ENCODE results near the gene TPST2.

TPST2 gene

GRCh38 chr22:26508148-26508547, 81.8 kb downstream of the TPST2 start:
- no peak overlapping the region for H3K4me3 ChIP-seq (ENCODE audit: low read length)
- H3K9ac ChIP-seq (ENCODE audit: low read length) = no peak overlapping the region
- DNase-seq (ENCODE audit: low read depth) = no peak
- no peaks in the 10 kb centered on the region for H3K9me3 ChIP-seq (ENCODE audit: control insufficient read depth, low read length)
- H3K27me3 ChIP-seq (replicated peaks; ENCODE audit: control insufficient read depth, insufficient read depth, low read length) = no peaks in the 10 kb centered on the region
- peaks cover 68% of the 10 kb centered on the region for H3K36me3 ChIP-seq (ENCODE audit: control insufficient read depth, insufficient read depth, low read length, severe bottlenecking)
- H3K4me1 ChIP-seq (ENCODE audit: control insufficient read depth, insufficient read depth, low read length) = peaks cover 17% of the 10 kb centered on the region

GRCh38 chr22:26503758-26504157, 86.2 kb downstream of the TPST2 start:
- Histone ChIP-seq H3K4me3 (ENCODE audit: low read length) (no peak overlapping the region), H3K4me1 (ENCODE audit: control insufficient read depth, insufficient read depth, low read length) (no peaks in the 10 kb centered on the region), H3K9ac (ENCODE audit: low read length) (no peak overlapping the region), H3K27me3 (replicated peaks; ENCODE audit: control insufficient read depth, insufficient read depth, low read length) (no peaks in the 10 kb centered on the region), H3K9me3 (ENCODE audit: control insufficient read depth, low read length) (no peaks in the 10 kb centered on the region), H3K36me3 (ENCODE audit: control insufficient read depth, insufficient read depth, low read length, severe bottlenecking) (peaks cover 95% of the 10 kb centered on the region)
- no peak for DNase-seq (ENCODE audit: low read depth)

GRCh38 chr22:26502688-26503561, 87.0 kb downstream of the TPST2 start:
- Histone ChIP-seq H3K36me3 (ENCODE audit: control insufficient read depth, insufficient read depth, low read length, severe bottlenecking) (peaks cover 92% of the 10 kb centered on the region), H3K27me3 (replicated peaks; ENCODE audit: control insufficient read depth, insufficient read depth, low read length) (no peaks in the 10 kb centered on the region), H3K4me3 (ENCODE audit: low read length) (no peak overlapping the region), H3K4me1 (ENCODE audit: control insufficient read depth, insufficient read depth, low read length) (no peaks in the 10 kb centered on the region), H3K9ac (ENCODE audit: low read length) (no peak overlapping the region), H3K9me3 (ENCODE audit: control insufficient read depth, low read length) (no peaks in the 10 kb centered on the region)
- peak; percentile 53 for DNase-seq (ENCODE audit: low read depth)

DNA sequence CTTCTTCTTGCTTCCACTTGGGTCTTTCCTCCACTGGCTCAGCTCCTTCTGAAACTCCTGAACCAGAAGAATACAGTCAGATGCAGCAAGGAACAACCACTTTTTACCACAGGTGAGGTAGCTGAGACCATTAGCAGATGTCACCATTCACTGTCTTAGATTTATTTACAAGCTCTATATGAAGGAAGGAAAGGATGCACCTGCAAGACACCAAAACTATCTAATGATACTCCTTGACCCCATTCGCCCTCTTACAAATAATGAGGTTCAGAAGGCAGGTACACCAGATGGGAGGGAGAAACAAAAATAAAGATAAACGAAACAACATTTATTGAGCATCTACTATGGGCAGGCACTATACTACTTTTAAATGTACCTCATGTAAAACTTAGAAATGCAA, 87.9 kb downstream of the TPST2 start:
- H3K36me3 ChIP-seq (ENCODE audit: control insufficient read depth, insufficient read depth, low read length, severe bottlenecking) = peaks cover 87% of the 10 kb centered on the region
- H3K27me3 ChIP-seq (replicated peaks; ENCODE audit: control insufficient read depth, insufficient read depth, low read length) = no peaks in the 10 kb centered on the region
- no peak overlapping the region for H3K9ac ChIP-seq (ENCODE audit: low read length)
- DNase-seq (ENCODE audit: low read depth) = no peak
- no peaks in the 10 kb centered on the region for H3K4me1 ChIP-seq (ENCODE audit: control insufficient read depth, insufficient read depth, low read length)
- no peak overlapping the region for H3K4me3 ChIP-seq (ENCODE audit: low read length)
- no peaks in the 10 kb centered on the region for H3K9me3 ChIP-seq (ENCODE audit: control insufficient read depth, low read length)

DNA sequence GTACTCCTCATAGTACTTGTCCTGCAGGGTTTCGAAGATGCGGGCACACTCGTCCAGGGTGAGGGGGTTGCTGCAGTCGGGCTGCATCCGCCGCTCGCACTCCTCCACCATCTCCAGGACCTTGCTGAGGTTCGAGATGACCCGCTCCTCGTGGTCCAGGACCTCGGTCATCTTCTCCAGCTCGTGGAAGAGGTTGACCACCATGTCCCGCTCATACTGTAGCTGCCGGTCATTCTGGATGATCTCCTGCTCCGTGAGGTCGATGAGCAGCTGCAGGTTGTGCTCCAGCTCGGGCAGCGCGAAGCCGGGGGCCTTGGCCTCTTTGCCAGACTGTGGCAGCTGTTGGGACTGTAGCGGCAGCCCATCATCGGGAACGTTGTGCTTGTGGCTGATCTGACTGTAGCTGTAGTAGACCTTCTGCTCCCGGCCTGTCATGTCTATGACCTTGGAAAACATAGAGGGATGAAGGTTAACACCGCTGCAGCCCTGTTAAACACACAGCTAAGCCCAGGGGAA, 90.7 kb downstream of the TPST2 start:
- H3K9me3 ChIP-seq (ENCODE audit: control insufficient read depth, low read length) = no peaks in the 10 kb centered on the region
- no peak for DNase-seq (ENCODE audit: low read depth)
- no peak overlapping the region for H3K9ac ChIP-seq (ENCODE audit: low read length)
- H3K4me1 ChIP-seq (ENCODE audit: control insufficient read depth, insufficient read depth, low read length) = no peaks in the 10 kb centered on the region
- H3K27me3 ChIP-seq (replicated peaks; ENCODE audit: control insufficient read depth, insufficient read depth, low read length) = no peaks in the 10 kb centered on the region
- no peak overlapping the region for H3K4me3 ChIP-seq (ENCODE audit: low read length)
- H3K36me3 ChIP-seq (ENCODE audit: control insufficient read depth, insufficient read depth, low read length, severe bottlenecking) = peaks cover 83% of the 10 kb centered on the region

DNA sequence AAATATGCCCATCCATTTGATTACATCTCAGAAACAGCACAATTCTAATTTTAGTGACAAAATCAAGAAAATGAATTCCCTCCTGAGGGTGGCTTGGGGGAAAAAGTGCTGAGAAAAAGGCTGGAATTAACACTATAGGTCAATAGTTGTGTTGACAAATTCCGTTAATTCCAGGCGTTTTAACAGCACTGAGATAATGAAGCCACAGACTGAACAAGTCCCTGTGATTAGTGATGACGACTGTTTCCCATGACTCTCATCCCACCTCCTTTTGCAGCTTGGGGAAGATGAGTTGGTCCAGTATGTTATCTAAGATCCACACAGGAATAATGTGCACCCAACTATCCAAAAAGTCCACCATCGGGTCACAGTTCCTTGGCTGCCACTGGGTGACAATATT, 93.5 kb downstream of the TPST2 start:
- Histone ChIP-seq H3K4me3 (ENCODE audit: low read length) (no peak overlapping the region), H3K9me3 (ENCODE audit: control insufficient read depth, low read length) (no peaks in the 10 kb centered on the region), H3K4me1 (ENCODE audit: control insufficient read depth, insufficient read depth, low read length) (no peaks in the 10 kb centered on the region), H3K27me3 (replicated peaks; ENCODE audit: control insufficient read depth, insufficient read depth, low read length) (no peaks in the 10 kb centered on the region), H3K9ac (ENCODE audit: low read length) (no peak overlapping the region), H3K36me3 (ENCODE audit: control insufficient read depth, insufficient read depth, low read length, severe bottlenecking) (peaks cover 83% of the 10 kb centered on the region)
- DNase-seq (ENCODE audit: low read depth) = no peak

GRCh38 chr22:26494506-26494905, 95.4 kb downstream of the TPST2 start:
- H3K4me3 ChIP-seq (ENCODE audit: low read length) = no peak overlapping the region
- H3K36me3 ChIP-seq (ENCODE audit: control insufficient read depth, insufficient read depth, low read length, severe bottlenecking) = peaks cover 82% of the 10 kb centered on the region
- H3K9ac ChIP-seq (ENCODE audit: low read length) = no peak overlapping the region
- no peaks in the 10 kb centered on the region for H3K4me1 ChIP-seq (ENCODE audit: control insufficient read depth, insufficient read depth, low read length)
- no peak for DNase-seq (ENCODE audit: low read depth)
- H3K27me3 ChIP-seq (replicated peaks; ENCODE audit: control insufficient read depth, insufficient read depth, low read length) = no peaks in the 10 kb centered on the region
- H3K9me3 ChIP-seq (ENCODE audit: control insufficient read depth, low read length) = no peaks in the 10 kb centered on the region

- H3K36me3 ChIP-seq (ENCODE audit: control insufficient read depth, insufficient read depth, low read length, severe bottlenecking) = peaks cover 89% of the 10 kb centered on the region
- H3K27me3 ChIP-seq (replicated peaks; ENCODE audit: control insufficient read depth, insufficient read depth, low read length) = no peaks in the 10 kb centered on the region
- no peaks in the 10 kb centered on the region for H3K9me3 ChIP-seq (ENCODE audit: control insufficient read depth, low read length)
- DNase-seq (ENCODE audit: low read depth) = no peak
- no peaks in the 10 kb centered on the region for H3K4me1 ChIP-seq (ENCODE audit: control insufficient read depth, insufficient read depth, low read length)
- no peak overlapping the region for H3K9ac ChIP-seq (ENCODE audit: low read length)
- no peak overlapping the region for H3K4me3 ChIP-seq (ENCODE audit: low read length)
Observed at GRCh38 chr22:26492220-26492619, 97.7 kb downstream of the TPST2 start.

DNA sequence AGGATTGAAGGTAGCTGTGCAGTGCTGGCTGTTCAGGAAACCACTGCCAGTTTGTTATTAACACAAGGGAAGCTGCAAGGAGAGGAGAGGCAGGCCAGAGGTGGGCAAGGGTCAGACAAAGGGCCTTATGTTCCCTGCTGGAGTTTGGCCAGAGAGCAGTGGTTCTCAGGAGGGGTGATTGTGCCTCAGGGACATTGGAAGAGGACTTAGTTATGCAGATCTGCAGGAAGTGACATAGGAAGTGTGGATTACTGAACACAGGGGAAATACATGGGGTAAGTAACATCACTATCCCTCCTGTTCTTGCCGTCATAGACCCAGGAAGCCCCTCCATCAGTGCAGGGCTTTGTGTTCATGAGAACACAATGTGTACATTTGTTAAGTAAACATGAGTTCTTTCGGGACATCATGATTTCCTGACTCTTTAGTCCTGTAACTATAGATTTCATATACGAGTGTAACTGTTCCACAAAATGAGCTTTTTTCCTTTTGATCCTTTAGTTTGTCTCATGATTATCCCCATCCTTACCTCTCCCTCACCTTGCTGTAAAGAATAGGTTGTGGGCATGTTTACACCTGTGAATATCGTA, 100.4 kb downstream of the TPST2 start:
- Histone ChIP-seq H3K9me3 (ENCODE audit: control insufficient read depth, low read length) (no peaks in the 10 kb centered on the region), H3K36me3 (ENCODE audit: control insufficient read depth, insufficient read depth, low read length, severe bottlenecking) (peaks cover 67% of the 10 kb centered on the region), H3K27me3 (replicated peaks; ENCODE audit: control insufficient read depth, insufficient read depth, low read length) (no peaks in the 10 kb centered on the region), H3K4me3 (ENCODE audit: low read length) (no peak overlapping the region), H3K9ac (ENCODE audit: low read length) (no peak overlapping the region), H3K4me1 (ENCODE audit: control insufficient read depth, insufficient read depth, low read length) (peaks cover 11% of the 10 kb centered on the region)
- DNase-seq (ENCODE audit: low read depth) = no peak

DNA sequence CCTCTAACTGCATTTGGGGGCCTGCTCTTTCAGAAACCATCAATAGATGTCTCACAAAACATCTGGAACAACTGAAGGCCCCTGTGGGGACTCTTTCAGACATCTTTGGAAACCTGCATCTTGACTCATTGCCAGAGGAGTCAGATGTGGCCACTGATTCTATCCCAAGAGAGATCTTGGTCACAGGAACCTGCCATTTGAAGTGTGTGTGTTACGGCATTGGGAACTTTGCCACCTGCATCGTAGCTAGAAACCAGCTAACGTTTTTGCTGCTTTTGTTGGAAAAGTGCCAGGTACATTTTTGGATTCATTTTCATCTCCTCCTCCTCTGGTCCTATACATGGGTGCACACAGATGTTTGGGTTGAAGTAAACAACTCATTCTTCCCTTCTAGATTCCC, 101.9 kb downstream of the TPST2 start:
- DNase-seq (ENCODE audit: low read depth) = no peak
- H3K9ac ChIP-seq (ENCODE audit: low read length) = no peak overlapping the region
- H3K27me3 ChIP-seq (replicated peaks; ENCODE audit: control insufficient read depth, insufficient read depth, low read length) = no peaks in the 10 kb centered on the region
- H3K4me3 ChIP-seq (ENCODE audit: low read length) = no peak overlapping the region
- H3K9me3 ChIP-seq (ENCODE audit: control insufficient read depth, low read length) = no peaks in the 10 kb centered on the region
- H3K4me1 ChIP-seq (ENCODE audit: control insufficient read depth, insufficient read depth, low read length) = peaks cover 17% of the 10 kb centered on the region
- H3K36me3 ChIP-seq (ENCODE audit: control insufficient read depth, insufficient read depth, low read length, severe bottlenecking) = peaks cover 53% of the 10 kb centered on the region

GRCh38 chr22:26486394-26486793, 103.5 kb downstream of the TPST2 start:
- H3K27me3 ChIP-seq (replicated peaks; ENCODE audit: control insufficient read depth, insufficient read depth, low read length) = no peaks in the 10 kb centered on the region
- peaks cover 26% of the 10 kb centered on the region for H3K4me1 ChIP-seq (ENCODE audit: control insufficient read depth, insufficient read depth, low read length)
- H3K4me3 ChIP-seq (ENCODE audit: low read length) = no peak overlapping the region
- no peak overlapping the region for H3K9ac ChIP-seq (ENCODE audit: low read length)
- peaks cover 37% of the 10 kb centered on the region for H3K36me3 ChIP-seq (ENCODE audit: control insufficient read depth, insufficient read depth, low read length, severe bottlenecking)
- H3K9me3 ChIP-seq (ENCODE audit: control insufficient read depth, low read length) = no peaks in the 10 kb centered on the region
- no peak for DNase-seq (ENCODE audit: low read depth)

Data from adipocyte (in vitro differentiated cells).